PFSK-1 (cell line): Measurements from ENCODE around the gene TNS1.

Source experiments
- FOXP2 ChIP-seq: optimal IDR thresholded peaks from 2 replicates; pipeline ENCODE3; 2011; ENCODE audit warnings: borderline replicate concordance, control low read depth, inconsistent platforms; ENCODE audit not compliant: insufficient read depth; ENCODE audit errors: extremely low read length, extremely low read depth
- POLR2AphosphoS5 ChIP-seq: IDR thresholded peaks from 2 replicates; pipeline ENCODE4 v1.6.1; 2012; ENCODE audit warnings: low read depth, mild to moderate bottlenecking, control low read depth, low read length, moderate library complexity
- SIN3A ChIP-seq: IDR thresholded peaks from 2 replicates; pipeline ENCODE4 v1.6.1; 2012; ENCODE audit warnings: mild to moderate bottlenecking, low read length, moderate library complexity, borderline replicate concordance; ENCODE audit not compliant: insufficient read depth
- TAF1 ChIP-seq: IDR thresholded peaks from 2 replicates; pipeline ENCODE4 v1.6.1; 2012; ENCODE audit warnings: low read length, control low read depth, borderline replicate concordance; ENCODE audit not compliant: insufficient read depth
- TF ChIP-seq, protein P1 (sequence below), 2 experiments: IDR thresholded peaks; 2 replicates each; pipeline versions ENCODE4 v1.6.1 to v1.8.0; 2011 to 2012; ENCODE audit warnings: low read depth in 2 of 2, low read length in 2 of 2, control low read depth in 1 of 2, inconsistent platforms in 1 of 2, mild to moderate bottlenecking in 1 of 2, moderate library complexity in 1 of 2; ENCODE audit not compliant: insufficient read depth in 1 of 2

Gene TNS1

DNA sequence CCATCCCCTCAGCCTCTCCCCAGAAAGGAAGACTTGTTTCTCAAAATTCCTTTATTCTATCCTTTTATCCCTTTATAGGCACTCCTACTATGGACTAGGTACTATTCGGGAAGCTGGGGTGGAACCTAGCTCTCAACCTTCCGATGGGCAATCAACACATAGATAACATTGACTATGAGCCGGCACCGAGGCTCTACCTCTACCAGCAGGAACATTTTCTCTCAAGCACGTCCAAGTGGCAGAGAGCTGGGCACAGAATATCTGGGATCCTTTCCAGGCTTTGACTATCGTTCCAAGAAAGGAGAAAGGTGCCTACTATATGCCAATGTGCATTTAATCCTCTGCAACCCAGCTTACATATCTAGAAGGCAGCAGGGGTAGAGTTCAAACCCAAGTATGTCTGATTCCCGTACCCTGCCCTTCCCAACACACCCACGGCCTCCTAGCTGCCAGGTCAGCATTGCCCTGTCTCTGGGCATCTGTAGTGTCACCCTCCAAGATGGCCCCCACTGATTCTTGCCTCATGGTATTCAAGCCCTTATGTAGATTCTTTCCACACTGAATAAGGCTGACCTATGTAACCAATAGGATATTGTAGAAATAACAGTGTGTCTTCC is 28.3 kb downstream of the TNS1 start:
- TF ChIP-seq TAF1 (no peak), SIN3A (no peak), FOXP2 (no peak), POLR2AphosphoS5 (no peak)
- TF ChIP-seq, protein P1, sequence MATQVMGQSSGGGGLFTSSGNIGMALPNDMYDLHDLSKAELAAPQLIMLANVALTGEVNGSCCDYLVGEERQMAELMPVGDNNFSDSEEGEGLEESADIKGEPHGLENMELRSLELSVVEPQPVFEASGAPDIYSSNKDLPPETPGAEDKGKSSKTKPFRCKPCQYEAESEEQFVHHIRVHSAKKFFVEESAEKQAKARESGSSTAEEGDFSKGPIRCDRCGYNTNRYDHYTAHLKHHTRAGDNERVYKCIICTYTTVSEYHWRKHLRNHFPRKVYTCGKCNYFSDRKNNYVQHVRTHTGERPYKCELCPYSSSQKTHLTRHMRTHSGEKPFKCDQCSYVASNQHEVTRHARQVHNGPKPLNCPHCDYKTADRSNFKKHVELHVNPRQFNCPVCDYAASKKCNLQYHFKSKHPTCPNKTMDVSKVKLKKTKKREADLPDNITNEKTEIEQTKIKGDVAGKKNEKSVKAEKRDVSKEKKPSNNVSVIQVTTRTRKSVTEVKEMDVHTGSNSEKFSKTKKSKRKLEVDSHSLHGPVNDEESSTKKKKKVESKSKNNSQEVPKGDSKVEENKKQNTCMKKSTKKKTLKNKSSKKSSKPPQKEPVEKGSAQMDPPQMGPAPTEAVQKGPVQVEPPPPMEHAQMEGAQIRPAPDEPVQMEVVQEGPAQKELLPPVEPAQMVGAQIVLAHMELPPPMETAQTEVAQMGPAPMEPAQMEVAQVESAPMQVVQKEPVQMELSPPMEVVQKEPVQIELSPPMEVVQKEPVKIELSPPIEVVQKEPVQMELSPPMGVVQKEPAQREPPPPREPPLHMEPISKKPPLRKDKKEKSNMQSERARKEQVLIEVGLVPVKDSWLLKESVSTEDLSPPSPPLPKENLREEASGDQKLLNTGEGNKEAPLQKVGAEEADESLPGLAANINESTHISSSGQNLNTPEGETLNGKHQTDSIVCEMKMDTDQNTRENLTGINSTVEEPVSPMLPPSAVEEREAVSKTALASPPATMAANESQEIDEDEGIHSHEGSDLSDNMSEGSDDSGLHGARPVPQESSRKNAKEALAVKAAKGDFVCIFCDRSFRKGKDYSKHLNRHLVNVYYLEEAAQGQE (IDR thresholded peaks at IDR 0.05; ENCODE audit: insufficient read depth in 1 of 2, low read depth in 2 of 2, low read length in 2 of 2), result no peak

DNA sequence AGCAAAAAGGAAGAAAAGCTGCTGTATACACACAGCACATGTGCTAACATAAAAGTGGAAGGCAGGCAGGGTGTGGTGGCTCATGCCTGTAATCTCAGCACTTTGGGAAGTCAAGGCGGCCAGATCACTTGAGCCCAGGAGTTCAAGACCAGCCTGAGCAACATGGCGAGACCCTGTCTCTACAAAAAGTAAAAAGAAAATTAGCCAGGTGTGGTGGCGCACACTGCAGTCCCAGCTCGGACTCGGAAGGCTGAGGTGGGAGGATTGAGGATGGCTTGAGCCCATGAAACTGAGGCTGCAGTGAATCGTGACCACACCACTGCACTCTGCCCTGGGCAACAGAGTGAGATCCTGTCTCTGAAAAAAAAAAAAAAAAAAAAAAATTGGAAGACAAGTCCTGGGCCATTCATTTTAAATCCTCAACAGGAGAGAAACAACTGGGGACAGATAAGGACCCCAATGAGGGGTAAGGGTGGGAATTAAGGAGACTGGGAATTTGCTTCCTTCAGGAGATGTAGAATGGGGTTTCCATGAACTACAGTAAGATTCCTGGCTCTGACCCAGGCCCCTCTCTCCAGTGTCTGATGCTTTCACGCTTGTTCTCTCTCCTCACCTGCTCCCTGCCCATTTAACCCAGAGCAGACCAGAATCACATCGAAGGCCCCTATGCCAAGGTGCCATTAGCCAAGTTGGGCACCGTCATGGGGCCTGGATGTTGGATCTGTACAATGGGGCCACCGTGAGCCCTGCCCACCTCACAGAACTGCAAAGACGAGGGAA is 29.6 kb downstream of the TNS1 start:
- TF ChIP-seq POLR2AphosphoS5 (no peak), SIN3A (no peak)

DNA sequence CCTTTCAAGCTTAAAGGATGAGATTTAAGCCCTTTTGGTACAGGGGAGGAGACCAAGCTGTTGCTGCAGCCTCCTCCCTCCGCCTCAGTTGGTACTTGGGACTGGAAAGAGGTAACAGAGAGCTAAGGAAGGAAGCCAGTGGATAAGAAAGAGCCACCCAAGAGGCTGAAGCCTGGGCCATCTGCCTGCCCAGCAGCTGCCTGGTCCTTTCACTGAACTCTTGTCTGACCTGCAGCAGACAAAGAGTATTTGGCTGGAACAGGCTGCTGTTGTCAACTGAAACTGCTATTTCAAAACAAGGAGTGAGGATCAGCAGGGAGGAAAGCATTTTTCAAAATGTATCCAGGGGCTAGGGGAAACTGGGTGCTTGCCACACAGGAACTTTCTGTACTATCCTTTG is 30.3 kb downstream of the TNS1 start:
- TF ChIP-seq SIN3A (no peak), TAF1 (no peak), FOXP2 (no peak), POLR2AphosphoS5 (no peak)
- TF ChIP-seq, protein P1 (IDR thresholded peaks at IDR 0.05; ENCODE audit: insufficient read depth in 1 of 2, low read depth in 2 of 2, low read length in 2 of 2), result no peak

DNA sequence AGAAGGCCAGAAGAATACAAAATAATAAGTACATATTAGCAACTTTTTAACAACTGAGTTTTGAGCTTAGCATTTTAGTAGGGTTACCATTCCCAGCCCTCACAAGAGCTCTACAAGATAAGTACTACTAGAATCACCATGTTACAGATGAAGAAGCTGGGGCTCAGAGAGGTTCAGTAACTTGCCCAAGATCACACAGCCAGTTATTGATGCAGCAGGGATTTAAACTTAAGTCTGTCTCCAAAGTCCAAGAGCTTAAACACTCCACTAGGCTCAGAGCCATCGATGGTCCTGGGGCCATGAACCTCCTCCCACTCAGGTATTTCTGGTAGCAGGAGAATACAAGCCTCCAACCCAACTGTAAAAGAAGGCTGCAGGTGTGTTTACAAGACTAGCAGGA is 30.8 kb downstream of the TNS1 start:
- TF ChIP-seq, protein P1 (IDR thresholded peaks at IDR 0.05; ENCODE audit: insufficient read depth in 1 of 2, low read depth in 2 of 2, low read length in 2 of 2), result no peak

DNA sequence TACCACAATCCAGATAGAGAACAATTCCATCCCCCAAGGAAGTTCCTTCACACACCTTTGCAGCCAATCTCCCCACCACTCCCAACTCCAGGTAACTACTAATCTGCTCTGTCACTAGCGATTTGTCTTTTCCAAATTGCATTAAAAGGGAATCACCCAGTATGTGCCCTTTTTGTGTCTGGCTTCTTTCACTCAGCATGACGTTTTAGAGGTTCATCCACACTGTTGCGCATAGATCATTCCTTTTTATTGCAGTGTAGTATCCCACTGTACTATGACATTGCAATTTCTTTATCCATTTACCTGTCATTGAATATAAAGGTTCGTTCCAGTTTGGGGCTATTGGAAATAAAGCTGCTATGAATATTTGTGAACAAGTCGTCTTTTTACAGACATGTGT is 31.6 kb downstream of the TNS1 start:
- TF ChIP-seq SIN3A, result no peak
- TF ChIP-seq POLR2AphosphoS5, result no peak

DNA sequence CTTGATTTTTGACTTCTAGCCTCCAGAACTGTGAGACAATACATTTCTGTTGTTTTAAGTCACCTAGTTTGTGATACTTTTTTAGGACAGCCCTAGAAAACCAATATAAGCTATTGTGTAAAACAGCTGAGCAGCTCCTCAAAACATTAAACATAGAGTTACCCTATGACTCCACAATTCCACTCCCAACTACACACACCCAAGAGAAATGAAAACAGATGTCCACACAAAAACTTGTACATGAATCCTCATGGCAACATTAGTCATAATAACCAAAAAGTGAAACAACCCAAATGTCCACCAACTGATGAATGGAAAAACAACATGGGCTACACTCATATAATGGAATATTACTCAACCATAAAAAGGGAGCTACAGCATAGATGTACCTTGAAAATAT is 32.6 kb downstream of the TNS1 start:
- TF ChIP-seq SIN3A, result no peak
- TF ChIP-seq, protein P1 (IDR thresholded peaks at IDR 0.05; ENCODE audit: insufficient read depth in 1 of 2, low read depth in 2 of 2, low read length in 2 of 2), result no peak
- TF ChIP-seq FOXP2, result no peak
- TF ChIP-seq TAF1, result no peak
- TF ChIP-seq POLR2AphosphoS5, result no peak
